SU-DHL-6 (cell line): Measurements from ENCODE around the gene PCDHB12.
"Not testable (repeated sequence)": the region's sequence is repeated elsewhere in the genome, so short reads cannot be mapped to it uniquely, and the experiment has no call there.

Experiments used
- H2AFZ ChIP-seq: fragments of 200-600 bp; sonication (generic); 2 replicates; pipeline ENCODE4 v1.6.1; 2014; ENCODE audit warnings: low read depth, mild to moderate bottlenecking, moderate library complexity, mixed read lengths, antibody characterized with exemption, low read length; ENCODE audit not compliant: severe bottlenecking
- H3F3A ChIP-seq: fragments of 200-600 bp; shearing (Covaris generic); 2 replicates; pipeline ENCODE4 v1.6.0; 2016; ENCODE audit warnings: antibody characterized with exemption, mild to moderate bottlenecking; ENCODE audit not compliant: insufficient read depth
- H3K27ac ChIP-seq: fragments of 200-600 bp; sonication (generic); 2 replicates; pipeline ENCODE4 v1.5.1; 2016; ENCODE audit warnings: low read depth, mild to moderate bottlenecking, low read length, moderate library complexity, mixed read lengths
- H3K27me3 ChIP-seq: fragments of 200-600 bp; sonication (generic), shearing (Covaris generic); 2 replicates; pipeline ENCODE4 v1.6.0; 2014; ENCODE audit warnings: mild to moderate bottlenecking, low read length
- H3K36me3 ChIP-seq: fragments of 200-600 bp; sonication (generic); 2 replicates; pipeline ENCODE4 v1.6.1; 2014; ENCODE audit warnings: mild to moderate bottlenecking, low read length, mixed read lengths
- H3K4me2 ChIP-seq: fragments of 300-600, 200-600 bp; shearing (Covaris generic), sonication (generic); 2 replicates; pipeline ENCODE4 v1.6.0; 2014; ENCODE audit warnings: low read length, low read depth, mild to moderate bottlenecking; ENCODE audit not compliant: poor library complexity, severe bottlenecking
- H3K4me3 ChIP-seq: fragments of 200-600 bp; sonication (generic); 2 replicates; pipeline ENCODE4 v1.5.1; 2014; ENCODE audit warnings: antibody characterized with exemption, low read length, mild to moderate bottlenecking, mixed read lengths; ENCODE audit not compliant: insufficient read depth, poor library complexity, severe bottlenecking
- H3K79me2 ChIP-seq: fragments of 200-600 bp; sonication (generic); 2 replicates; pipeline ENCODE4 v1.6.1; 2014; ENCODE audit warnings: mild to moderate bottlenecking, low read length, moderate library complexity; ENCODE audit not compliant: insufficient read depth
- H3K9ac ChIP-seq: fragments of 200-600 bp; sonication (generic); 2 replicates; pipeline ENCODE4 v1.7.0; 2014; ENCODE audit warnings: mild to moderate bottlenecking, low read length
- H3K9me2 ChIP-seq: fragments of 200-600 bp; sonication (generic); replicated peaks from 2 replicates; pipeline ENCODE4 v1.6.1; 2014; ENCODE audit warnings: low read length; ENCODE audit not compliant: insufficient read depth
- H3K9me3 ChIP-seq: fragments of 200-600 bp; sonication (generic); 2 replicates; pipeline ENCODE4 v1.6.1; 2014; ENCODE audit warnings: low read length, mixed read lengths; ENCODE audit not compliant: insufficient read depth
- H4K20me1 ChIP-seq: fragments of 200-600 bp; sonication (generic); 2 replicates; pipeline ENCODE4 v1.6.1; 2014; ENCODE audit warnings: low read depth, mild to moderate bottlenecking, antibody characterized with exemption, low read length, moderate library complexity, mixed read lengths
- EZH2phosphoT487 ChIP-seq: fragments of 200-600 bp; sonication (generic), shearing (Covaris generic); conservative IDR thresholded peaks from 2 replicates; pipeline ENCODE4 v1.6.1; 2018; ENCODE audit warnings: mild to moderate bottlenecking, antibody characterized with exemption, low read length, moderate library complexity, mixed read lengths
- TF ChIP-seq, protein P1 (sequence below): fragments of 200-600 bp; sonication (generic); IDR thresholded peaks from one replicate; pipeline ENCODE4 v1.5.1; 2017; ENCODE audit warnings: antibody characterized with exemption, mild to moderate bottlenecking, low read length, moderate library complexity; ENCODE audit not compliant: insufficient read depth, poor library complexity, severe bottlenecking

Gene PCDHB12

DNA sequence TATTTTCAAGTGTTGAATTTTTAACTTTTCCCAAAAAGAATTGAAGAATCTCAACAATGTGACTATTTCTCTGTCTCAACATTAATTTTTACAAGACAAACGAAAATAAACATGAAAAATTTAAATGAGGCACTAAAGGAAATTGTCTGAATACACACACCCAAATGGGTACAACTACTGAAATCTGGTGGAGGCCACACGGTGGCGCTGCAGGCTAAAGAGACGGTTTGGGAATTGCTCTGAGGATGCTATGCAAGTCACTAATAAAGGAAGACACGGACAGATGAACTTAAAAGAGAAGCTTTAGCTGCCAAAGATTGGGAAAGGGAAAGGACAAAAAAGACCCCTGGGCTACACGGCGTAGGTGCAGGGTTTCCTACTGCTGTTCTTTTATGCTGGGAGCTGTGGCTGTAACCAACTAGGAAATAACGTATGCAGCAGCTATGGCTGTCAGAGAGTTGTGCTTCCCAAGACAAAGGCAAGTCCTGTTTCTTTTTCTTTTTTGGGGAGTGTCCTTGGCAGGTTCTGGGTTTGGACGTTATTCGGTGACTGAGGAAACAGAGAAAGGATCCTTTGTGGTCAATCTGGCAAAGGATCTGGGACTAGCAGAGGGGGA, 16.3 kb upstream of the PCDHB12 start, which contains the start of gene PCDHB10:
PCDHB10 (plus strand) TSS at position 244 of the 616 bp plus-strand sequence; CDS start at position 444, 200 bp downstream.
- no peaks in the 10 kb centered on the region for H3K36me3 ChIP-seq
- no peaks in the 10 kb centered on the region for H3K27me3 ChIP-seq
- H2AFZ ChIP-seq, result no peak within 1 kb of the TSS
- H3K27ac ChIP-seq, result no peak within 1 kb of the TSS
- no peaks in the 10 kb centered on the region for H3K9me2 ChIP-seq
- H4K20me1 ChIP-seq, result no peaks in the 10 kb centered on the region
- TF ChIP-seq EZH2phosphoT487, result no peak
- TF ChIP-seq, protein P1, sequence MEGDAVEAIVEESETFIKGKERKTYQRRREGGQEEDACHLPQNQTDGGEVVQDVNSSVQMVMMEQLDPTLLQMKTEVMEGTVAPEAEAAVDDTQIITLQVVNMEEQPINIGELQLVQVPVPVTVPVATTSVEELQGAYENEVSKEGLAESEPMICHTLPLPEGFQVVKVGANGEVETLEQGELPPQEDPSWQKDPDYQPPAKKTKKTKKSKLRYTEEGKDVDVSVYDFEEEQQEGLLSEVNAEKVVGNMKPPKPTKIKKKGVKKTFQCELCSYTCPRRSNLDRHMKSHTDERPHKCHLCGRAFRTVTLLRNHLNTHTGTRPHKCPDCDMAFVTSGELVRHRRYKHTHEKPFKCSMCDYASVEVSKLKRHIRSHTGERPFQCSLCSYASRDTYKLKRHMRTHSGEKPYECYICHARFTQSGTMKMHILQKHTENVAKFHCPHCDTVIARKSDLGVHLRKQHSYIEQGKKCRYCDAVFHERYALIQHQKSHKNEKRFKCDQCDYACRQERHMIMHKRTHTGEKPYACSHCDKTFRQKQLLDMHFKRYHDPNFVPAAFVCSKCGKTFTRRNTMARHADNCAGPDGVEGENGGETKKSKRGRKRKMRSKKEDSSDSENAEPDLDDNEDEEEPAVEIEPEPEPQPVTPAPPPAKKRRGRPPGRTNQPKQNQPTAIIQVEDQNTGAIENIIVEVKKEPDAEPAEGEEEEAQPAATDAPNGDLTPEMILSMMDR, result peak; percentile 78
- H3K4me3 ChIP-seq, result no peak within 1 kb of the TSS
- H3K9me3 ChIP-seq, result peaks cover 15% of the 10 kb centered on the region
- H3F3A ChIP-seq, result no peaks in the 10 kb centered on the region
- no peak within 1 kb of the TSS for H3K9ac ChIP-seq
- H3K79me2 ChIP-seq, result no peaks in the 10 kb centered on the region
- no peak within 1 kb of the TSS for H3K4me2 ChIP-seq

DNA sequence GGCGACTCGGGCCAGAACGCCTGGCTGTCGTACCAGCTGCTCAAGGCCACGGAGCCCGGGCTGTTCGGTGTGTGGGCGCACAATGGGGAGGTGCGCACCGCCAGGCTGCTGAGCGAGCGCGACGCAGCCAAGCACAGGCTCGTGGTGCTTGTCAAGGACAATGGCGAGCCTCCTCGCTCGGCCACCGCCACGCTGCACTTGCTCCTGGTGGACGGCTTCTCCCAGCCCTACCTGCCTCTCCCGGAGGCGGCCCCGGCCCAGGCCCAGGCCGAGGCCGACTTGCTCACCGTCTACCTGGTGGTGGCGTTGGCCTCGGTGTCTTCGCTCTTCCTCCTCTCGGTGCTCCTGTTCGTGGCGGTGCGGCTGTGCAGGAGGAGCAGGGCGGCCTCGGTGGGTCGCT, 14.2 kb upstream of the PCDHB12 start:
- H3K9me2 ChIP-seq, H3K36me3 ChIP-seq, H2AFZ ChIP-seq, H3K79me2 ChIP-seq, H3K27me3 ChIP-seq, H3K9ac ChIP-seq, H4K20me1 ChIP-seq, H3K4me3 ChIP-seq, H3K27ac ChIP-seq, H3K4me2 ChIP-seq, H3F3A ChIP-seq: not testable (repeated sequence)
- H3K9me3 ChIP-seq, result peaks cover 19% of the 10 kb centered on the region

DNA sequence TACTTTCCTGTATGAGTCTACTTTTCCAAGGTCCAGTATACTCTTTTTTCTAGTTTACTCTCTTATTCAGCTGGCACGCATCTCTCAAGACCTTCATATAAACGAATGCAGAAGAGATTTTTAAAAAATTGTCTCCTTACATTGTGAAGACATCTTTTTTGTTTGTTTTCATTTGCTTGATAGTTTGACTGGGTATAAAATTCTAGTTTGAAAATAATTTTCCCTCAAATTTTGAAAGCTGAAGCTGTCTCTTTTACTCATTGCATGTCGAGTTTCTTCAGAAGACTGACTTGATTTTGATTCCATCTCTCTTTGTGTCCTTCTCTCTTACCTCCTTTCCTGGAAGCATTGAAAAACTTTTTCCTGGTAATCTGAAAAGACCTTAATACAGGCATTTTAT, 12.2 kb upstream of the PCDHB12 start:
- no peaks in the 10 kb centered on the region for H4K20me1 ChIP-seq
- no peak overlapping the region for H3K4me3 ChIP-seq
- no peak overlapping the region for H3K9ac ChIP-seq
- no peak overlapping the region for H2AFZ ChIP-seq
- no peak overlapping the region for H3K27ac ChIP-seq
- 0 out of 2 replicates have a peak, but pooled peaks cover 3% of the 10 kb centered on the region for H3K27me3 ChIP-seq
- H3K36me3 ChIP-seq, result no peaks in the 10 kb centered on the region
- TF ChIP-seq, protein P1, result no peak
- no peak for TF ChIP-seq EZH2phosphoT487
- H3K4me2 ChIP-seq, result no peak overlapping the region
- H3K9me2 ChIP-seq, result no peaks in the 10 kb centered on the region
- no peaks in the 10 kb centered on the region for H3F3A ChIP-seq
- H3K9me3 ChIP-seq, result peaks cover 19% of the 10 kb centered on the region
- H3K79me2 ChIP-seq, result no peaks in the 10 kb centered on the region

DNA sequence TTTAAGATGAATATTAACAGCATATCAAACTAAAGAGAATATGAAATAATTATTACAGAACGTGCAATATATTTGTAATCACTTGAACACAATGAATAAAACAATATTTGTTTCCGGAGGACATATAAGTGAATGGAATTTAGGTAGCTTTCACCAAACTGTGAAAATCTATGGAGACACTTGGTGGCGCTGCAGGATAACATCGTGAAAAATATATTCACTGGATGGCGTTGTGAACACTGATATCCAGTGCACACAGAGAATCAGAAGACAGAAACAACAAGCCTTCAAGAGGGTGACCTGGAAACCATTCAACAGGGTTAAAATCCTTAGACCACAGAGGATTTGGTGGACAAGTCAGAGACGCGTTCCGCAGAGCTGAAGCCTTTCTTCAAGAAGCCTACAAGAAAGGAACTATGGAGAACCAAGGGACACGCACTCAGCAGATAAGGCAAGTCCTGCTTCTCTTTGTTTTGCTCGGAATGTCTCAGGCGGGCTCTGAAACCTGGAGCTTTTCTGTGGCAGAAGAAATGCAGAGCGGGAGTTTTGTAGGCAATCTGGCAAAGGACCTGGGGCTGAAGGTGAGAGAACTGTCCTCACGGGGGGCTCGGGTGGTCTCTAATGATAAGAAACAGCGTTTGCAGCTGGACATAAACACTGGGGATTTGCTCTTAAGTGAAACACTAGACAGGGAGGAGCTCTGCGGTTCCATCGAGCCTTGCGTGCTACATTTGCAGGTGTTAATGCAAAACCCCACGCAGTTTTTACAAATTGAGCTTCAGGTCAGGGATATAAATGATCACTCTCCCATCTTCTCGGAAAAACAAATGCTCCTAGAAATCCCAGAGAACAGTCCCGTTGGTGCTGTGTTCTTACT, 8.9 kb upstream of the PCDHB12 start, which contains the start of gene PCDHB11:
PCDHB11 (plus strand) TSS at position 269 of the 877 bp plus-strand sequence; CDS start at position 417, 148 bp downstream.
- Histone ChIP-seq H3K9me3 (peaks cover 19% of the 10 kb centered on the region), H4K20me1 (no peaks in the 10 kb centered on the region), H3K79me2 (no peaks in the 10 kb centered on the region), H3K27me3 (0 out of 2 replicates have a peak, but pooled peaks cover 3% of the 10 kb centered on the region), H3K36me3 (no peaks in the 10 kb centered on the region), H3K4me2 (no peak within 1 kb of the TSS), H3F3A (no peaks in the 10 kb centered on the region), H3K9ac (no peak within 1 kb of the TSS), H2AFZ (no peak within 1 kb of the TSS), H3K27ac (no peak within 1 kb of the TSS), H3K4me3 (no peak within 1 kb of the TSS), H3K9me2 (no peaks in the 10 kb centered on the region)
- TF ChIP-seq EZH2phosphoT487, result no peak
- TF ChIP-seq, protein P1, result no peak

DNA sequence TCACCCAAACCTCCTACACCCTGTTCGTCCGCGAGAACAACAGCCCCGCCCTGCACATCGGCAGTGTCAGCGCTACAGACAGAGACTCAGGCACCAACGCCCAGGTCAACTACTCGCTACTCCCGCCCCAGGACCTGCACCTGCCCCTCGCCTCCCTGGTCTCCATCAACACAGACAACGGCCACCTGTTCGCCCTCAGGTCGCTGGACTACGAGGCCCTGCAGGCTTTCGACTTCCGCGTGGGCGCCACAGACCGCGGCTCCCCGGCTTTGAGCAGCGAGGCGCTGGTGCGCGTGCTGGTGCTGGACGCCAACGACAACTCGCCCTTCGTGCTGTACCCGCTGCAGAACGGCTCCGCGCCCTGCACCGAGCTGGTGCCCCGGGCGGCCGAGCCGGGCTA, 7.4 kb upstream of the PCDHB12 start:
- H3K36me3 ChIP-seq, H3K9ac ChIP-seq, H3F3A ChIP-seq, H4K20me1 ChIP-seq, H3K79me2 ChIP-seq, H2AFZ ChIP-seq, H3K27ac ChIP-seq, H3K4me2 ChIP-seq, H3K9me2 ChIP-seq, H3K27me3 ChIP-seq, H3K4me3 ChIP-seq: not testable (repeated sequence)
- H3K9me3 ChIP-seq, result peaks cover 15% of the 10 kb centered on the region
